MCF 10A (cell line): ENCODE data around the gene INF2. TPM values are rescaled to one million over a fixed set of nuclear protein-coding genes. Genes with fewer than 3 reads are reported as not detected.

Source experiments
- BruUV-seq: library from RNA; stranded (reverse); fragments of 400-500 nt; replicated peaks from 2 replicates; lab custom pipeline; 2021; lab: Mats Ljungman, UMichigan
- CTCF ChIA-PET: fragments of 300-600 bp; sonication (Branson Sonifier 250); formaldehyde crosslinking; extraction: SDS; loops from one replicate; lab custom pipeline; 2021; ENCODE audit warnings: antibody characterized with exemption, inconsistent platforms; lab: Yijun Ruan, JAX
- POLR2A ChIA-PET: fragments of 300-600, 350-650 bp; sonication (Branson Sonifier 250); formaldehyde crosslinking; extraction: SDS; loops from one replicate; lab custom pipeline; 2020; ENCODE audit warnings: antibody characterized with exemption, inconsistent platforms; lab: Yijun Ruan, JAX
- DNase-seq: peaks from one replicate; pipeline ENCODE4 v3.0.0-alpha.2; 2018; ENCODE audit not compliant: unreplicated experiment
- H3K27ac Mint-ChIP-seq: one replicate; pipeline ENCODE4 v1.8.0; 2022; ENCODE audit warnings: mild to moderate bottlenecking, low read depth, mixed read lengths; ENCODE audit not compliant: unreplicated experiment
- H3K27me3 Mint-ChIP-seq: one replicate; pipeline ENCODE4 v1.8.0; 2022; ENCODE audit warnings: mixed read lengths; ENCODE audit not compliant: insufficient read depth, unreplicated experiment
- H3K36me3 Mint-ChIP-seq: one replicate; pipeline ENCODE4 v1.8.0; 2022; ENCODE audit warnings: mild to moderate bottlenecking, moderate library complexity, mixed read lengths; ENCODE audit not compliant: insufficient read depth, unreplicated experiment
- H3K4me1 Mint-ChIP-seq: one replicate; pipeline ENCODE4 v1.8.0; 2022; ENCODE audit warnings: mixed read lengths; ENCODE audit not compliant: insufficient read depth, unreplicated experiment
- H3K4me3 Mint-ChIP-seq: one replicate; pipeline ENCODE4 v1.8.0; 2022; ENCODE audit warnings: mild to moderate bottlenecking, moderate library complexity, mixed read lengths; ENCODE audit not compliant: unreplicated experiment
- H3K9me3 Mint-ChIP-seq: one replicate; pipeline ENCODE4 v1.8.0; 2022; ENCODE audit warnings: mixed read lengths; ENCODE audit not compliant: unreplicated experiment
- CTCF ChIP-seq: fragments of 200-600 bp; IDR thresholded peaks from one replicate; pipeline ENCODE4 v1.8.0; 2022; ENCODE audit warnings: antibody characterized with exemption, mild to moderate bottlenecking; ENCODE audit not compliant: unreplicated experiment
- intact Hi-C: fragments of 100-400 bp; cut with micrococcal nuclease; formaldehyde crosslinking; loops from 2 replicates; pipeline ENCODE4 v1.14.1; 2022
- total RNA-seq: library from RNA; stranded (reverse); gene quantifications from 2 replicates; pipeline ENCODE4 v1.2.3, GENCODE V29; 2022

INF2 gene
- total RNA-seq, 1 experiment from 2014 or later, result 102 TPM

- DNase-seq, result no peak
- Mint-ChIP-seq H3K27ac (no peak overlapping the region), H3K36me3 (peaks cover 23% of the 10 kb centered on the region), H3K4me3 (no peak overlapping the region), H3K4me1 (no peaks in the 10 kb centered on the region), H3K9me3 (peaks cover 11% of the 10 kb centered on the region), H3K27me3 (no peaks in the 10 kb centered on the region)
- no peak for TF ChIP-seq CTCF
- ChIA-PET POLR2A (interaction anchor here (0.6 to 1.8 kb wide), 5 partner anchors 16 to 204 kb away, joined by 3 to 5 read pairs (median 4); partner anchors contain the start of gene SIVA1), CTCF (interaction anchor here (0.5 to 4.7 kb wide), 21 partner anchors 9 to 785 kb away, joined by 3 to 47 read pairs (median 4); partner anchors contain the start of gene SIVA1)
- TSS peak; percentile 68 for BruUV-seq
- intact Hi-C loops, result no loop called here
These were observed 80.1 kb downstream of the INF2 start for GRCh38 chr14:104769324-104770071.

GRCh38 chr14:104770072-104770579 is 80.7 kb downstream of the INF2 start:
- ChIA-PET POLR2A (interaction anchor here (1.8 kb wide), 1 partner anchor 17 kb away, joined by 4 read pairs; the partner anchor contains the start of gene SIVA1), CTCF (interaction anchor here (0.5 to 4.7 kb wide), 10 partner anchors 13 to 269 kb away, joined by 3 to 47 read pairs (median 4); partner anchors contain the start of gene SIVA1)
- Mint-ChIP-seq H3K27ac (no peak overlapping the region), H3K27me3 (no peaks in the 10 kb centered on the region), H3K4me1 (no peaks in the 10 kb centered on the region), H3K9me3 (peaks cover 11% of the 10 kb centered on the region), H3K4me3 (no peak overlapping the region), H3K36me3 (peaks cover 29% of the 10 kb centered on the region)
- BruUV-seq, result no TSS peak
- TF ChIP-seq CTCF, result no peak
- no peak for DNase-seq
- intact Hi-C loops, result no loop called here

GRCh38 chr14:104770851-104771272 is 81.4 kb downstream of the INF2 start:
- Mint-ChIP-seq H3K36me3 (peaks cover 31% of the 10 kb centered on the region), H3K4me1 (no peaks in the 10 kb centered on the region), H3K4me3 (no peak overlapping the region), H3K9me3 (peaks cover 8% of the 10 kb centered on the region), H3K27me3 (no peaks in the 10 kb centered on the region), H3K27ac (no peak overlapping the region)
- no TSS peak for BruUV-seq
- ChIA-PET CTCF (interaction anchor here (0.9 to 3.7 kb wide), 4 partner anchors 22 to 55 kb away, joined by 3 to 26 read pairs (median 4); partner anchors contain the start of gene ZBTB42), POLR2A (interaction anchor here (0.7 to 1.8 kb wide), 2 partner anchors 10 to 18 kb away, joined by 3 to 4 read pairs; partner anchors contain the start of gene SIVA1)
- DNase-seq, result no peak
- peak; percentile 58 for TF ChIP-seq CTCF
- intact Hi-C loops, result no loop called here

- Mint-ChIP-seq H3K4me3 (no peak overlapping the region), H3K27me3 (no peaks in the 10 kb centered on the region), H3K36me3 (peaks cover 31% of the 10 kb centered on the region), H3K27ac (no peak overlapping the region), H3K4me1 (no peaks in the 10 kb centered on the region), H3K9me3 (peaks cover 3% of the 10 kb centered on the region)
- no peak for TF ChIP-seq CTCF
- no peak for DNase-seq
- BruUV-seq, result no TSS peak
- intact Hi-C loops, result no loop called here
- POLR2A ChIA-PET, result interaction anchor here (0.7 to 1.8 kb wide), 2 partner anchors 10 to 18 kb away, joined by 3 to 4 read pairs; partner anchors contain the start of gene SIVA1
- CTCF ChIA-PET, result interaction anchor here (0.5 to 3.7 kb wide), 3 partner anchors 30 to 210 kb away, joined by 3 to 26 read pairs (median 3); partner anchors contain the start of gene ZBTB42
These were observed 82.0 kb downstream of the INF2 start for GRCh38 chr14:104771374-104771773.
